GM18519 (cell line): ENCODE measurements around the gene MGMT.

Experiments used
- ATAC-seq: cut with Tn5 transposase; IDR thresholded peaks from one replicate; pipeline ENCODE4 v1.9.1; 2021; ENCODE audit warnings: mild to moderate bottlenecking, moderate library complexity; ENCODE audit not compliant: unreplicated experiment, low FRiP score

MGMT gene

DNA sequence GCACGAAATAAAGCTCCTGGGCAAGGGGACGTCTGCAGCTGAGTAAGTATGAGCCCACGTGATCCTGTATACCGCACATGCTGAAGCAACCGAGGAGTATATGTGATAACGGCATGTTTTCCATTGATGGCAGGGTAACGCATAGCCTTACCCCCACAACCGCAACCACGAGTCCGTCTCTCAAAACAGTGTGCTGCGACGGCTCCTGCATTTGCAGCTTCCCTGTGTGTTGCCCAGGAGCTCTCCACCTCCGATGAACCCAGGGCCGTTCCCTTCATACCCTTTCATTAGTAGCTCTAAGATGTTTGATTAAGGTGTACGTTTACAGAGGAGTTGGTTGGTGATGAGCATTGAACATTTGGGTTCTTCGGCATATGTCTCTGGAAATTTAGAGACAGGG is 69.3 kb downstream of the MGMT start:
- ATAC-seq: no peak

DNA sequence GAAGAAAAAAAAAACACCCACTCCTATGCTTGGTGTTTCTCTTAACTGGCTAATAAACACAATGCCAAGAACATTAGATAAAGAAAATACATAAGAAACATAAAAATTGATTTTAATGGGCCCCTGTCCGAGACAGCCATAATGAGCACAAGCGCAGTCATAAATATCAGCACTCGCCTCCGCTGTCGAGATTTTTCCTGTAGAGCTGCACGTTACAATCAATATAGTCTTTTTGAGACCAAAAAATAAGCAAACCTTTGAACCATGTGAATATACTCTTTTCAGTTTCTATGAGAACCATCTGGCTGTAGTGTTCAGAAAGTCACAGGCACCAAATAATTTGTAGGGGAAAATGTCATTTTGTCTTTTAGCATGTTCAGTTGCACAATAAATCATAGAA is 70.1 kb downstream of the MGMT start:
- ATAC-seq: no peak

DNA sequence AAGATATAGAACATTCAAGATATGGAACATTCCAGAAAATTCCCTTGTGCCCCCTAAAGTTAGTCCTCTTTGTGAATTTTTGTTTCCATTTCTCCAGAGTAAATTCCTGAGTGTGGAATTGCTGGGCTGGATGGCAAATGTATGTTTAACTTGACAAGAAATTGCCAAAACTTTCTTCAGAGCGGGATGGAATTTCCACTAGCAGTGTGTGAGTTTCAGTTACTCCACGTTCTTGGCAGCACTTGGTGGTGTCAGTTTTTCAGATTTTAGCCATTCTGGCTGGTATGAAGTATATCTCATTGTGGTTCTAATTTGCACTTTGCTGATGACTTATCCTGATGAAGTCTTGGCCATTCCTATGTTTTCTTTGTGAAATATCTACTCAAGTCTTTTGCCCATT is 71.2 kb downstream of the MGMT start:
- ATAC-seq: no peak

DNA sequence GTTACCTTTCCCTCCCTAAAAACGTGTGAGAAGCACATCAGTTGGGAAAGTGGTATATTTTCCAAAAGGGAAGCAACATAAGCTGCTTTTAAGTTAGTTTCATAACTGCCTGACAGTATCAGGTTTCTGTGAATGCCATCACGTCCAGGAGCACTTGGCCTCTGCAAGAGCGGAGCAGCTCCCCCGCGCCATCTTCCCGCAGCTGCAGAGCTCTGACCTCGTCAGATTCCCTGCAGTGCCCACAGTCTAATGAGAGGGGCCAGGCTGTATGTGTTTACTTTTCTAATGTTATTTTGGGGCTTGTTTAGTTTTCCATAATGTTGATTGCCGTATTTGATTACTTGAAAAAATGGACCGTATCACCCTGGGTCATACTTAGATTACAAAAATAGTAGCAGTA is 74.2 kb downstream of the MGMT start:
- ATAC-seq: no peak

DNA sequence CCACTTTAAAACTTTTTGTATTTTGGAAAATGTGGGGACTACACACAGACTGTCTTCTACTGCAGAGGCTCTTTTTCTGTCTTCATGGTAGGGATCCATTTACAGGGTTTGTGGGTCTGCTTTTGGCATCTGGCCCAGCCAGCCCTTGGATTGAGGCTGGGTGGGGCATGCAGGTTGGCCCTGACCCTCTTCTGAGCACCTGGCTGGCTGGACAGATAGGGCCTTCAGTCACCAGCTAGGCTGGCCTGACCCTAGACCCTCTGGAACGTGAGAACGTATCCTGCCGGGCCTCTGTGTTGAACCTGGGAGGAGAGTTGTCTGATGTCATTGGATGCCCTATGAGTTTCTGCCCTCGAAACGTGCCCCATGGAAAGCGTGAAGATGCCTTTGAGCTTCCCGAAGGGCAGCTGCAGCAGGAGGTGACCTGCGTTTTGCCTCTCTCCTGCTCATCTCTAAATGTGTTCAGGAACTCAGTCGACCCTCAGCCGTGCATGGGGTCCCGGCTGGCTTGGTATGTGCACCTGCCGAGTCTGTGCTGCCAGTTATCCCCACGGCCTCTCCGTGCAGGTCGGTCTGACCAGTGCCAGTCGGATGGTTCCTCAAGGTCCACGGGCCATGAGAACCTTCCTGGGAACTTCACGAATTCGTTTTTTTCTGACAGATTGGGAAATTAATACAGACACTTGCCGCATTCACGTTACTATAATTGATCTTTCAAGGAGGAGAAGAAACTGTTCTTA is 74.9 kb downstream of the MGMT start:
- ATAC-seq: no peak

DNA sequence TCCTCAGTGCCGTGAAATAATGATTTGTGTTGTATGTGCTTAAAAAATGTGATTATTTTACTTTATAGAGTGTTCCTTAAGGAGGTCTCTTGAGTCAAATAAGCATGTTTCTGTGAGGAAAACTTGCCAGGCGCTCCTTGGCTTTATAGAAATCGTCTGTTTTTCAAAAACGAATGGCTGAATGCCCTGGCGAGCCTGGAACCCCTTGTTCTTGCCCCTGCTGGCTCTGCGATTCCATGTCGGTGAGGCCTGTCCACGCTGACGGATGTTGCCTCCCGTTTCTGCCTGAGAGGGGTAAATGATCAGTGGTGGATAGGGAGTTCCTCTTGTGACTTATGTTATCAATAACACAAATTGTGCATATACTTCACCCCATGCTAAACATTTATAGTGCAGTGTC is 75.5 kb downstream of the MGMT start:
- no peak for ATAC-seq

DNA sequence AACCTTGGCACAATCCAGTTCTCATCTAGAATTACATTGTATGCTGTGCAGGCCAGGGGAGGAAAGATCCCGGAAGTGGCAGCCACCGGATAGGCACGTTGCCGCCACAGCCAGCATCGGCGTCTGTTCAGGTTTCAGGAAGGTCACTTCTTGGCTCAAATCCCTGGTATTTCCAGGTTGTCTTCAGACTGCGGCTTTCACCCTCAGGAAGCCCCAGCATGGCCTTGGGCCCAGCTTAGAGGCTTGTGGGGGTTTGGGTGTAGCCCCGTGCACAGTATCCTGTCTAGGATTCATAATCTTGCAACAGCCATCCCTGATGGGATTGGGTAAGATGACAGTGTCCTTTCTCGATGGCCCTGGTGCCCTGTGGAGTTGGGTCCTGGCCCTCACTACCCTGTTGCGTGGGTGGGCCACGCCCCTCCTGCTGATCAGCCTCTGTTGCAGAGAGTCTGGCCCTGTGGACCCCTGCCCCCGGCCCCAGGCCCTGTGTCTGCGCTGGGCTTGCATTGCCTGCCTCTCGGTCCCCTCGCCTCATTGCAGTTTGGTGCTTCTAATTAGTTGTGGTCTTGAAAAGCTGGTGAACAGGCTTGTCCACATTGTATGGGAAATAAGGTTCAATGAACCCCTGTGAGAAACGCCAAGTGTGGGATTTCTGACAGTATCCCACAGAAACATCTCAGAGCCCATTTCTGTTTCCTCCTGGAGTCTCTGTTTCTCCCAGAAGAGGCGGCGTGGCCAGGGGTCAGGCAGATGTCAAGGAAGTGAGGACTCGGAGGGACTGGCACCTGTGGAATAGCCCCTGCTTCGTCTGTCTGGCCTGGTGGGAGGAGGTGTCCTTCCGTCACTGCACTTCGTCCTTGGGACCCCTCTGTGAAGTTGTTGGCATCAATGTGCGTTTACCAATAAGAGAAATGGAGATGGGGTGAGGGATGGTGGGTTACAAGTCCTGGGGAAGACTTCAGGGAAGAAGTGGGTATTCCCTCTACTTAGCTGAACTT is 77.5 kb downstream of the MGMT start:
- no peak for ATAC-seq

DNA sequence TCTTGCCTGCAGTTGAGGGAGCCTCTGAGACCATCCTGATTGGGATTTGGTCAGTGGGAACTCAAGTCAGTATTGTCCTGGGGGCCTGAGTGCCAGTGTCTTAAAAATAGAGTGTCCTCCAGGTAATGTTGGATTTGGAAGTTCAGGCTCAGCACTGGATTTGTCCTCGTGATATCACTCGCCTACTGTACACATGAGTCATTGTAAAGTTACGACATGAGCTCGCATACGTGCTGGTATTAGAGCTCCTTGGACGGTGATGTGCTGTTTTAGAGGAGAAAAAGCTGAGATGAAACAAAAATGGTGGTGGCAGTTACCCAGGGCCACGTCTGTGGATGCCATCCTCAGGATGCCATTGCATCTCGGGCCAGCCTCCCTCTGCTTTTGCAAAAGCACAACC is 78.2 kb downstream of the MGMT start:
- ATAC-seq: no peak

DNA sequence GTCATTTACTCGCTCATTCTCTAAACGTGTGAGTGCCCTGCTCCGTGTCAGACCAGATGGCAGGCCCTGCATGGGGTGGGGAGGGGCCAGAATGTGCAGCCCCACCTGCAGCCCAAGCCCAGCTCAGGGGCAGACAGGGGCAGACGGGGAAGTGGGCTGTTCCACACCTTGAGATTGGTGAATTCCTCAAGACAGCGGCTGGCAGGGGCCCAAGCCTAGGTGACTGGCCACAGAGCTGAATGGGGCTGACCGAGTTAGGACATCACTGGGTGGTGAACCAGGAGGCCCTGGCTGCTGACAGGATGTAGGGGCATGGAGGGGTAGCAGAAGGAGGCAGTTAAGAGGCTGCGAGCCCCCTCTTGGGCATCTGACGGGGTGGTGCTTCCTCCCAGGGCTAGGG is 79.1 kb downstream of the MGMT start:
- no peak for ATAC-seq

DNA sequence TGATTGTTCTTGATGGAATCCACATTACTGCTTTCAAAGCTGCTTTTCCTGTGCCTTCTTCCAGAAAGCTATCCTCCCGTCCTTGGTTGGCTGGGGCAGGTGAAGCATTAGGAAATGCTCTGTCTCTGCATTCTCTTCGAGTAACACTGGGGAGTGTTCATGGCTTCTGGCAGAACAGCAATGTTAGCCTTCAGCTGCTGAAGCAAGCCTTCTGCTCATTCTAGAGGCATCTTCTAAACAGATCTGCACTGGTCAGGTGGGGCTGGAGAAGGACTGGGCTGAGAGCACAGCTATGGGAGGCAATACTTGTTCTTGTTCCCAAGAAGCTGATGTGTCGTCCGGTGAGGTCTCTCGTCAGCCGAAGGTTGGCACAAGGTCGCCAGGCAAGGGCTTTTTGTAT is 80.6 kb downstream of the MGMT start:
- no peak for ATAC-seq

DNA sequence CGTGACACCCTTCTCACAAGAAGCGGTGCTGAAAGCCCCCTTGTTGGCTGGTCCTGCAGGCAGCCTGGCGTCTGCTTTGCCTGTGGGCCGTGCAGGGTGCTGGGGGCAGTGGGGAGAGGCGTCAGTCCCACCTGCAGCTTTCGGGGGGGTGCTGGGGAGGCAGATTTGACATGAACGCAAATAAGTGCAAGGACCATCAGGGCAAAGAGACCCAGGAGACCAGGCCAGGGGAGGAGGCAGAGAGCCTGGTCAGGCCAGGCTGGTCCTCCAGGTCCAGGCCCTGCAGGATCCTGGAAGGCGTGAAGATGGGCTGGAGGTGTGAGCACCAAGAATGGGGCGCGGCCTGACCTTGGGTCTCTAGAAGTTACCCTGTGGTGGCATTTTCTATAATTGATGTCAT is 81.6 kb downstream of the MGMT start:
- no peak for ATAC-seq

DNA sequence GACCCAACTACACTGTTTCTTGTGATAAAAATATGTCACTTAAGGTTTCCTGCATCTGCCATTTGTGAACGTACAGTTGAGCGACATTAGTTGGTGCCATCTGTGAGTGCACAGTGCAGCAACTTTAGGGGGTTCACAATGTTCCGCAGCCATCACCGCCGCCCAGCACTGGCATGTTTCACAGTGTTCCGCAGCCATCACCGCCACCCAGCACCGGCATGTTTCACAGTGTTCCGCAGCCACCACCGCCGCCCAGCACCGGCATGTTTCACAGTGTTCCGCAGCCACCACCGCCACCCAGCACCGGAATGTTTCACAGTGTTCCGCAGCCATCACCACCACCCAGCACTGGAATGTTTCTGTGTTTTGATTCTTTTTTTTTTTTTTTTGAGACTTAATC is 83.0 kb downstream of the MGMT start:
- no peak for ATAC-seq

DNA sequence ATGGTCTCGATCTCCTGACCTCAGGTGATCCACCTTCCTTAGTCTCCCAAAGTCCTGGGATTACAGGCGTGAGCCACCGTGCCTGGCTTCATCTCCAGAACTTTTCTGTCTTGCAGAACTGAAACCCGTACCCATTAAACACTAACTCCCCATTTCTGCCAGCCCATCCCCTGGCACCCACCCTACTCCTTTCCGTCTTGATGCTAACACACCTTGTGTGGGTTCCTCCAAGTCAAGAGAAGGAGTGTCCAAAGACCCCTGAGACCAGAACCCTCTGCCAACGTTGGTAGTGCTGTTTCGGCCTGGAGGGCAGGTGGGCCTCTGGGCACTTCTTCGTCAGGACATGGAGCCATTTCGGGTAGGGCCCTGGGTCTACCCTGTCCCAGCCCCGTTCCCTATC is 83.6 kb downstream of the MGMT start:
- ATAC-seq: no peak

DNA sequence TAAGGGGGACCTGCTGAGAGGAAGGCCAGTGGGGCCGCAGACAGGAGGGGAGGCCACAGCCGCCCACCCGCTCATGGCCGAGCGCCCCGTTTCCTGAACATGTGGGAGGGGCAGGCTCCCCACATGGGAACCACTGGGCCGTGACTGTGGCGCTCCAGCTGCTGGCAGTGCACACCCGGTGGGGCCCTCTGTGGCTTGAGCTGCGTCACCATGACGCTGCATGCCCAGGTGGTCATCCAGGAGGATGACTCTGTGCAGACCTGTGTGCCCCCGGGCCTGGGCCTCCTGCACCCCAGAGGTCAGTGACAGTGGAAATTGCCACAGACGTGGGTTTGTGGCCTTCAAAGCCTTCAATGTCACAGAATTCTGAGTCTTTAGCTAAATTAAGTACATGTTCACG is 85.1 kb downstream of the MGMT start:
- ATAC-seq: peak; percentile 89

DNA sequence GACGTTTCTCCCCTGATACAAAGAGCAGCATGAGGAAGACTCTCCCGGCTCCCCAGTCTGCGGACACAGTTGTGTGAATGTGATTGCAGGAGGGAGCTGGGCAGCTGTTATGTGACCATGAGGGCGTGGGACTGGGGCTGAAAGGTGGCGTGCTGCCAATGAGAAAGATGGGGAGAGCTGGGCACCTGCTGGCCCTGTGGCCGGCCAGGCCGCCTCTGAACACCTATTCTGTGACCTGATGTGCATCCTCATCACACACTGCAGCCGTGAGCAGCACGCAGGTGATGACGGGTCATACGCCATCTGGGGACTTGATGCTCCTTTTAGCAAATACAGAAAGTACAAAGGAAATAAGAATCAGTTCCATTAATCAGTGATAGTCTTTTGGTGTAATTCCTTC is 86.9 kb downstream of the MGMT start:
- no peak for ATAC-seq

DNA sequence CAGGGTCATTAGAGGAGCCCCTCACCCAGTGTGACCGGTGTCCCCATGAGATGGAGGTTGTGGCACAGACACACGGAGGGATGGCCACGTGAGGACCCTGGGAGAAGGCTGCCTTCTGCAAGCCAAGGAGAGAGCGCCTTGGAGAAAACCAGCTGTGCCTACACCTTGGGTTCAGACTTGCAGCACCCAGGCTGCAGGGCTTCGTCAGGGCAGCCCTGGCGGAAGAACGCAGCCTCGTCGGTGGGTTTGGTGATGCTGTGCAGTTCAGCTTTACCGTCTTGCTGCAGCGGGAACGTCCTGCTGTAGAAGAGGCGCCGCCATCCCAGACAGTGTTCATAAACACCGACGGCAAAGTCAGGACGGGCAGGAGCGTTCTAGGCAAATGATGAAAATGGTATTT is 89.3 kb downstream of the MGMT start:
- ATAC-seq: no peak

DNA sequence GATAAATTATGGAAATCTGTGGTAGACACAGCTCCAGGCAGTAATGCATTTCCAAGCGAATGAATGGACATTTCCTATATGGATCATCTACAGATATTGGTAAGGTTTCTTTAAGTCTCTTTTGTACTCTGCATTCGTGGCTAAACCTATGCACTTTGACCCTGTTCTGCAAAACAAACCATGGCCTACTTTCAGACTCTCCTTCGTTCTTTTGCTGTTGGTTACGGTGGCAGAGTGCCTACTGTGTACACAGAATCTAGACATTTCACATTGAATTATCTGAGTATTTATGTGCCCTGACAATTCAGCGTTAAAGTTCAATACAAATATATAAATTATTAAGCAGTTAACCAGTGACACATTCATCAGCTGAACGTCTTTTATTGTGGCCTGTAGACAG is 93.3 kb downstream of the MGMT start:
- no peak for ATAC-seq

DNA sequence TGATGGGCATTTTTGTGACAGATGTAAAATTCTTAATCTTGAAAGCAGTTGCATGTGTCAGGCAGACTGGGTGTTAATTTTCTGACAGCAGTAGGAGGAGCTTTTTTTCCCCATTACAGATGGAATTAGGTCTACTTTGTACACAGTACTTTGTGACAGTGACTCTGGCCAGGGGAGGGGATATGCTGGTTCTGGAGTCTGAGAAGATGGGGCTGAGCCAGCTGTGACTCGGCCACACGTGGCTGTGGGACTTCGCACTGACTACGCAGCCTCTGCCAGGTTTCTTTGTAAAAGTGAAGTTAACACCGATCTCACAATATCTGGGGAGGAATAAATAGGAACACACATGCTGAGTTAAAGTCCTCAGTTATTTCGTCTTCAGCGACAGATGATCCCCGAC is 95.4 kb downstream of the MGMT start:
- no peak for ATAC-seq

DNA sequence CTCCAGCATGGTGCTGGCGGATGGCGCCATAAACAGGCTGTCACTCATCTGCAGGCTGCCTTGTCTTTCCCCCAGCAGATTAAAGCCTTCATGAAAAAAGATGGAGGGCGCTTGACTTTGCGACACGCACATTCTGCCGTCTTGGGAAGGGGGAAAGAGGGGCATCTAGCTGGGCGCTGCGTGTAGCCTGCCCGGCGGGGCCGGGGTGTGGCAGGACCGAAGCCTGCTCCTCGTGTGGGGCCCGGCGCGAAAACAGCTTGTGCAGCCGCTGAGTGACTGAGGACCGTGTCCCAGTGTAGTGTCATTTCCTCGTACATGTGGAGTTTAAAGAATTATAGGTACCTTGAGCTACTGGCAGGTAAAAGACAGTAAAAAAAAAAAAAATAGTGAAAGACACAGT is 97.9 kb downstream of the MGMT start:
- no peak for ATAC-seq

DNA sequence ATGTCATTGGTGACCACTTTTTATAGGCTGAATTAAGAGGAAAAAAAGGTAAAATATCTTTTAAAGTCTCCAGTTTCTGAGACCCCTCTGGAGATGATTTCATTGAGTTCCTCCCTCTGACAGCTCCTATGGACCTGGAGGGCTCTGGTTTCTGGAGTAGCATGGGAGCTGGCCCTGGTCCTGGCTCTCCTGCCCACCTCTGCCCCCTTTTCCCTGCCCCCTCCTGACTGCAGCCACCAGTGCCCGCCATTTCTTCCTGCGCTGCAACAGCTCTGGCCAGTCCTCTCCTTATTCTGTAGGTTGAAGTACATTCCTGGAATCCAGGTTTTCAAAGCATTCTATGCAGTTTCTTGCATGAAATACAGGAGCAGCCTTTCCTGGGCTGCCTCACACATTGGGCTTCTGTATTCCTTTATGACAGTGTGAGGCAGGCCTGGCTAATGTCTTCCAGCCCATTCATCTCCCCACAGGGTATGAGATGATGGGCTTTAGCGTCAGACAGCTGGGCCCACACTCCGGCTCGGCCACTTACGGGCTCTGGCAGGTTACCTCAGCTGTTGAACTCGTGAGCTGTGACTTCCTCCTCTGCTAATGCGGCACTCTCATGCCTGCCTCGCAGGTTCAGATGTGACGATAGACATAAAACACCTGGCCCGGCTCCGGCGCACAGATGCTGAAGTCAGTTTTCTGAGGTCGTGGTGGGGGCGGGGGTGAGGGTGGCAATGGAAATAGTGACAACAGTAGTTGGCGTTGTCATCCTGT is 101.7 kb downstream of the MGMT start:
- no peak for ATAC-seq

DNA sequence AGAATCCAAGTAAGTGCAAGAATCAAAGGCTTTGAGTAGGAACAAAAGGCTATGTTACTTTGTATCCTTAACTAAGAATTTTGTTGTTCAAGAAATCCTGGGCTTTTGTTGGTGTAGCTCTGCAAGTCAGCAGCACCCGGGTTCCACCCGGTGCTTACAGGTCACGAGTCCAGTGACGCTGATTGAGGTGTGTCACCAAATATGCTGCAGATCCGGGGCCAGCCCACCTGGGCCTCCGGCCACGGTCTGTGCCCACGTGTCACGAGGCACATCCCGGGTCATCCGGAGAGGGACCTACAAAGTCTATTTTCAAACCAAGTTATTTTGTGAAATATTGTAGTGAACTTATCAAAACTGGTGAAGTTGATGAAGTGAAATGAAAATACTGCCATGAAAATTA is 103.1 kb downstream of the MGMT start:
- ATAC-seq: no peak
